SW480 (cell line): ENCODE data around the gene CLDN12.

Experiments
- DNase-seq: peaks from one replicate; pipeline ENCODE4 v3.0.0-alpha.2; 2016; ENCODE audit warnings: low spot score

CLDN12 gene

DNA sequence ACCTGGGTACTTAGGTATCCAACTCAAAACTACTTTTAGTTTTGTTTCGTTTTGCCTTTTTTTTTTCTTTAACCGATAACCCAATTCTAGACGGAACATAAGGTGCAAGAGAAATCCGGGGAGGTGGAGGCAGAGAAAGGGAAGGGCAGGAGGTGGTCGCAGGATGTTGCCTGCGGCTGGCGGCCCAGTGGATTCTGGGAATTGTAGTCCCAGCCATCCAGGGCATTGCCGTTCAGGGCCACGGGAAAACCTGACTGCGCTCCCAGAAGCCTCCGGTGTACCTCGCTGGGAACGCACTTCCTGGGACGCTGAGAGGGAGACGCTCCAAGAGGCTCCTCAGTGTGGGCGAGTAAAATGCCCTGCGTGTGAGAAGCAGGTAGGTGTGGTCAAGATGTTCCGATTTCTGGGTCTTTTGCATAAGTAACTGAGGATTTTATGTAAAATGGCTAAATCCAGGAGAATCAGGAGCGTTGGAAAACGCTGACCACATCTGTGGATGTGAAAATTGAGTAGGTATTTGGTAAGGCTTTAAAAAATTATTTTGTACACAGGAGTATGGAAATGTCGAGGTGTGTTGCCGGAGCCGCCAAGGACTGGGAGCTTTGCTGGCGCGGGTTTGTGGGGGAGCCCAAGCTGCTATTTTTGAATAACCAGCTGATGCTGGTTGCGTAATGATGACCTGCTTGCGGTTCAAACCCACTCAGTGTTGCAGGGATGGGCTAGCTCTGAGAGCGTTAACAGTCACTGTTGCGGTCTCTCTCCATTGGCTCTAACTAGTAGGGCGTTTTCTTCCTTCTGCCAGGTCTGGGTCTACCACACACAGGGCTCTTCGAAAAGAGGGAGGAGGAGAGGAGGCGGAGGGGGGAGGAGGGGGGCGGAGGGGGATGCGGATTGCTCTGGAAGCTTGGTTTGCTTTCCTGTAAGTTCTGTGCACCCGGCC lies at the start of gene CLDN12:
Gene CLDN12, plus strand, starts transcription at position 288 of the 940 bp plus-strand sequence. CDS start 9,216 bp downstream, outside the sequence.
- peak; percentile 97 for DNase-seq

DNA sequence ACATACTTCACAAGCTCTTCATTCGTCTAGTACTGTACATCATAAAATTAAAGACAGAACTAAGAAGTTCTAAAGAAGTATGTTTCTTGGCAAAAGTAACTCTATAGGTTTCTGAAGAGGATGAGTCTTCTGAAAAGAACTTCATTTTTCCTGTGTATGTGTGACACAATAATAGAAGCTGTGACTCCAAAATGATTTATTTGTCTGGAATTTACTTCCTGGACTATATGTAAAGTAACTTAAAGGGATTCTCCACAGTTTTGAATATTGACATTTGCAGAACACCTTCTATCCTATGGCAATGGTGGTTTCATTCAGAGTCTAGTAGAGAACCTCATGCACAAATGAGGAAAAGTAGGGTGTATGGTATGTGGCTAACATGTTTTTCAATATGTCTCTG lies 19.8 kb upstream of the CLDN12 start:
- DNase-seq: no peak

DNA sequence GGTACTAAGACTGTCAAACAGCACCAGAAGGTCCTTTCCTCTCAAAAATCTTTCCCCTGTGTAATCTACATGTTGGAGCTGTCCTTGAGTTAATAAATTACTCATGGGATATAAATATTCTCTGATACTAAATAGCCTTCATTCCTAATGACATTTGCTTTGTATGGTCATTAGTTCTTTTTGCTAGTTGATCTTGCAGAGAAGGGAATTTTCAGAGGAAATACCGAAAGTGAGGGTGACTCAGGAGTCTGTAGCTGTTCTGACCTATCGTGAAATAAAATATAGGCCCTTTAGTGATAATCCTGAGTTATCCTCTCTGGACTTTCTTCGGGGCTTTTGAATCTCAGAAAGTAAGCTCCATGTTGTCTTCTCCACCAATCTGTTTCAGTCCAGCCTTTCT lies 19.4 kb upstream of the CLDN12 start:
- DNase-seq: no peak

DNA sequence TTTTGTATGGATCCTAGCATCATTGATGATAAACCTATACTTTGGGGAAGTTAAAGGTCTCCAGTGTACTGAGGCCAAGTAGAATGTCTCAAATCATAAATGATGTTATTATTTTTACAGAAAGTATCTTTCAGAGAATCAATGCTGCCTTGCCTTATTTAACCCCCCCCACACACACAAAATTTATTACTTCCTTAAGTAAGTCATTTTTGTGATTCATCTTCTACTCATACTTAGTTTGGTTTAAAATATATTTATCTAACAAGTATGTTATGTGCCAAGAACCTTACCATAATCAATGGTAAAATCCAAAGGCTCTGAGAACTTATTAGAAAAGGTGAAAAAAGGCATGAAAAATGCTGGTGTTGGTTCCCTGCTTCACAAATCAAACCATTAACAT lies 18.8 kb upstream of the CLDN12 start:
- DNase-seq: no peak

DNA sequence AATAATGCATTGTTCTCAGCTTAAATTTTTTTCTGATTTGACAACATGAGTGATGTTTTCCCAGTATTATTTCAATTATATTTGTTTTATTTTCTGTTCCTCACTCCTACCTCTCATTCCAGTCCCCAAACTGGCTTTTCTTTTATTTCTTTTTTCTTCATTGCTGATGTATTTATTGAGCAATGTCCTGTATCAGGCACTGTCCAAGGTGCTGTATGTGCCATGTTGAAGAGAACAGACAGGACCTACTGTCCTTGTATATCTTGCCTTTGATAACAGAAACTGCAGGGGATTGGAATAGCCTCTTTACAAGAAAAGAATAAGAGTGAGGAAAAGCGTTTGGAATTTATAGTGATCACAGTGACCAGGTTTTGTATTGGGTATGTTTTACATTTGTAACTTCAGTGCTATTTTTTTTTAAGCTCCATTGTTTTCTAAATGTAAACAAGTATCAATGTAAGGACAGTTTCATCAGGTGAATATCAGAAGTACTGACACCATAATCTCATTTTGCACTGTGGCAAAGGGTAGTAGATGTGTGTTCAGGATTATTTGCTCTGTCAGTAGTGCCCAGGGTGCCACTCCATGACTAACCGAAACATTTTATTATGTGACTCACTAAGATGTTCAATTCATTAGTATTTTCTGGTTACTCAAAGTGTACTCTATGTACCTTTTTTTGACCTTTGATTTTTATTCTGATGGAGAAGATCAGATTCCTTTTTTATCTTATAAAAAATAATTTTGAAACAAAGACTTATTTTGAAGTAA lies 15.6 kb upstream of the CLDN12 start:
- no peak for DNase-seq

DNA sequence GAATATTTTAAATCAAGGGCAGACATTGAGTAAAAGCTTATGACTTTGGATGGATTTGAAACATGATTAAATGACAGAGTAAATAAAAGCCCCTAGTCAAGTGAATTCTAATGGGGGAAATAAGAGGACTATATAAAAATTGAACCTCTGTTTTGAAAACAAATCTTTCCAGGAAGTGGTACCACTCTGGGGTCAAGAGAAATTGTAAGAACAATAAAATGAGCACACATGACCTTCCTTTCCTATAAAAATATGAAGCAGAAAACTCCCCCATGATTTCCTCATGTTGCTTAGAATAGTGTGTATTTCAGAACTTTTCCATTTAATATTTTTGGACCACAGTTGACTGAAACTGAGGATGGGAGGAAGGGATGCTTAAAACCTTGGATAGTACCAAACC lies 12.3 kb upstream of the CLDN12 start:
- no peak for DNase-seq

DNA sequence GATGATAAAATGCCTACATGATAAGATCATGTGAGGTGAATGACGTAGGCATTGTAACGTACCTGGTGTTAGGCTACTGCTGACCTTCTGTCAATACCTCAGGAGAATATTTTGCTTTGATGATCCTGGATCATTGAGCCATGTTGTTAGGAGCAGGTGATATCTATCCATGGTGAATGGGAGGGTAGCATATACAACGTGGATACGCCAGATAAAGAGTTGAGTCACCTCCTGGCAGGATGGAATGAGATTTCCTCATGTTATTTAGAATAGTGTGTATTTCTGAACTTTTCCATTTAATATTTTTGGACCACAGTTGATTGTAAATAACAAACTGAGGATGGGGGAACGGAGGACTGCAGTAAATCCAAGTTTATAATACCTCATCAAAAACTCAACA lies 11.8 kb upstream of the CLDN12 start:
- DNase-seq: no peak

DNA sequence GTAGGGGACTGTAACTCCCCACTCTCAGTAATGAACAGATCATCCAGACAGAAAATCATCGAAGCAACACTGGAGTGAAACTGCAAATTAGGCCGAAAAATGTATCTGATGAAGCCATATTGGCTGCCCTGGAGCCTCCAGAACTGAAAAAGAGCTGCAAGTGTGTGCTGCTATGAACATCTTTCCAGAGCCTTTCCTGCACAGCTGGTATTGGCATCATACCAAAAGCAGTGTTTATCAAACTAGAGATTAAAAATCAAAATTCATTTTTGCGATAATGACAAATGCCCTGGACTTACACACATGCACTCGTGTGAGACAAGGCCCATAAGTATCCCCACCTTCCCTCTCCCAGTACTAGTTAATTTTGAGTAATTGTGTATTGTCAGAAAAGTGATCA lies 6.8 kb upstream of the CLDN12 start:
- DNase-seq: no peak

DNA sequence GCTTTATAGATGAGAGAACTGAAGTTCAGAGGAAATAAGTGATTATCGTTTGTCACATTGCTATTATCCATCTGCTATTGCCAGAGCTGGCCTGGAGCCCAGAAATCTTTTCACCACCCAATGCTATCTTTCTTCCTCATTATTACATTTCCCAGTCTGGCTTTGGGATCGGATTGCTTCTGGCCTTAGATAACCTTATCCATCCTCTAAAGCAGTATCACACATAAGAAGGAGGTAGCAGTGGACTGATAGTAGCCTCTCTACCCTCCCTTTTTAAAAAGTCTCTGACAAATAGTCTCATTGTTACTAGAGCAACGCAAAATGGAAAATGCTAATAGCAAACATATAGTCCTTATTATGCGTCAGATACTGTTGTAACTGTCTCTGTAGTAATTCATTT lies 1.3 kb upstream of the CLDN12 start:
- DNase-seq: no peak

DNA sequence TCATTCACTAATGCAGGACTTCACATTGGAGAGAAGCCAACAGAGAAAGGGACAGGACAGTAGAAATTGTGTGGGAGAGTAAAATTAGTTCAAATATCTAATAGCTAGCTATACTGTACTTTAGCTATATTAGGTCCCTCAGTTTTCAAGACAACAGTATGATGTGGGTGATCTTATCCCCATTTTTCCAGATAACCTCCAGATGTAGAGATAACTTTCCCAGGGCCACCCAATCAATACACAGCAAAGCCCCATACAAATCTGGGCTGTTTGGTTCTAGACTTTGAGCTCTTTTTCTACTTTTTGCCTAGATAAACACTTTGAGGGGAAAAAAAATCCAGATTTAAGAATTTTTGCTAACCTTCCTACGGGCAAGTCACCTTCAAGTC lies 482 bp upstream of the CLDN12 start:
- peak; percentile 16 for DNase-seq

DNA sequence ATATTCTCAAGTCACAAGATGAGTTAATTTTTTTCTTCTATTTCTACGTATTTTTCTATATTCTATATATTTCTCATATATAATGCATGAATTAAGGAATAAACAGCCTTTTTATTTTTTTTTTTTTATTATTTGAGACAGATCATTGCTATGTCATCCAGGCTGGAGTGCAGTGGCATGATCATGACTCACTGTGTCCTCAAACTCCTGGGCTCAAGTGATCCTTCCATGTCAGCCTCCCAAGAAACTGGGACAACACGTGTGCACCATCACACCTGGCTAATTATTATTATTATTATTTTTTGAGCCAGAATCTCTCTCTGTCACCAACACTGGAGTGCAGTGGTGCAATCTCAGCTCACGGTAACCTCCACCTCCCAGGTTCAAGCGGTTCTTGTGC lies 1.5 kb downstream of the CLDN12 start:
- no peak for DNase-seq

DNA sequence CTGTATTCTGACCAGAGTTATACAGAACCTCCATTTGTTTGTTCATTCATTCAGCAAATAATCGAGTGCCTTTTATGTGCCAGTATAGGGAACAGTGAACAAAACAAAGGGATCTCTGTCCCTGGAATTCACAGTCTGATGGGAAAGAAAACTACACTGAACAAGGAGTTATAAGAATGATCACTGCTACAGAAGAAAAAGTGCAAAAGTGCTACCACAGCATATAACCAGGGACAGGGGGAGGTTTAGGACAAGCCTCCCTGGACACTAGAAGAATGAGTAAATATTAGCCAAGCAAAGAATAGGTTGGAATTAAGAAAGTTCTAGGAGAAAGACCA lies 4.2 kb downstream of the CLDN12 start:
- no peak for DNase-seq

DNA sequence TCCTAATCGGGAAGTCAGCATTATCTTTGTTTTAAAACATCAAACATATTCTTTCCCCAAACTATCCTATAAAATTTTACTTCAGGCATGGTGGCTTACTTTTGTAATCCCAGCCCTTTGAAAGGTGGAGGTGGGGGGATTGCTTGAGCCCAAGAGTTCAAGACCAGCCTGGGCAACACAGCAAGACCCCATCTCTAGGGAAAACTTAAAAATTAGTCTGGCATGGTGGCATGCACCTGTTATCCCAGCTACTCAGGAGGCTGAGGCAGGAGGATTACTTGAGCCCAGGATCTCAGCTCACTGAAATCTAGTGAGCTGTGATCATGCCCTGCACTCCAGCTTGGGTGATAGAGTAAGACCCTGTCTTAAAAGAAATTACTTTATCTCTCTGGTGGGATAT lies 4.9 kb downstream of the CLDN12 start:
- no peak for DNase-seq

DNA sequence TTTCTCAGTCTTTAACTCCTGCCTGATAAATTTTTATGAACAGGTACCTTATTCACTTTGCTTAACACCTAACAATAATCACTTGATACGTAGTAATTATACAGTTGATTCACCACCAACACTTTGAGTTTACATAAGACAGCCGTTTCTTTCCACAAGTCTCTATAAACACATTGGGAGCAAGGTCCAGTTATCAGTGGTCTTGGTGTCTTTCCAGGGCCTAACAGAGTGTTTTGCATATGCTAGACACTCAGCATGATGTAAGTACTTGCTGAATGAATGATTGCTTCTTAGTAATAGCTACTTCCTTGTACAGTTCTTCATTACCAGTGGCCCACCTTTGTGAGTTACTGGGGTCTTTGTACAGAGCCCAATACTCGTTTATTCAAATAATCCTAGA lies 6.4 kb downstream of the CLDN12 start:
- DNase-seq: no peak

DNA sequence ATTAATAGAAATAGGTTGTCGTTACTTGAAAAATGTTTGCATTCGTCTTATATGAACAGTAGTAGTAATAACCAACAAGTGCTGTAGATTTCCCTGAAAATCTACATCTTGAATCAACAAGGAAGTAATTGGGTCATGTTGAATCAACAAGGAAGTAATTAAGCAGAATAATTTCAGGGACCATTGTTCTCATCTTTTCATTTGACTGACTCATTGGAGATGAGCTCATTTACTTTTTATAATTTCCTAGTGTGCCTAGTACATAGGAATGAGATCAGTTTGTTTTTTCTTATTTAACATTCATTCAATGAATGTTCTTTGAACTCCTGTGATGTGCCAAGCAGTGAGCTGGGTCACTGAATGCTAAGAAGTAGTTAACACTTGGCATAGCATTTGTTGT lies 8.2 kb downstream of the CLDN12 start:
- DNase-seq: peak; percentile 42

DNA sequence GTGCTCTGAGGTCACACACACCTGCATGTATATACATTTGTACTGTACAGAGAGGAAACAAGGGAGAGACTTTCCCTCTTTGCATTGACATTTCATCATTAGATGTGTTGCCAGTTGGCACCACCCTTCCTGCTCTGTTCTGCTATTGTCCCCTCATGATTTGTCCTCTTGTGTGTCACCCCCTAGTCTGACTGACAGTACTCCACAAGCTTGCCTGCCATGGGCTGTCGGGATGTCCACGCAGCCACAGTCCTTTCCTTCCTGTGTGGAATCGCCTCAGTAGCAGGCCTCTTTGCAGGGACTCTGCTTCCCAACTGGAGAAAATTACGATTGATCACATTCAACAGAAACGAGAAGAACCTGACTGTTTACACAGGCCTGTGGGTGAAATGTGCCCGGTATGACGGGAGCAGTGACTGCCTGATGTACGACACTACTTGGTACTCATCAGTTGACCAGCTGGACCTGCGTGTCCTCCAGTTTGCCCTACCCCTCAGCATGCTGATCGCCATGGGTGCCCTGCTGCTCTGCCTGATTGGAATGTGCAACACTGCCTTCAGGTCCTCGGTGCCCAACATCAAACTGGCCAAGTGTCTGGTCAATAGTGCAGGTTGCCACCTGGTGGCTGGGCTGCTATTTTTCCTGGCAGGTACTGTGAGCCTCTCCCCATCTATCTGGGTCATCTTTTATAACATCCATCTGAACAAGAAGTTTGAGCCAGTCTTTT lies 9.4 kb downstream of the CLDN12 start:
- peak; percentile 59 for DNase-seq

DNA sequence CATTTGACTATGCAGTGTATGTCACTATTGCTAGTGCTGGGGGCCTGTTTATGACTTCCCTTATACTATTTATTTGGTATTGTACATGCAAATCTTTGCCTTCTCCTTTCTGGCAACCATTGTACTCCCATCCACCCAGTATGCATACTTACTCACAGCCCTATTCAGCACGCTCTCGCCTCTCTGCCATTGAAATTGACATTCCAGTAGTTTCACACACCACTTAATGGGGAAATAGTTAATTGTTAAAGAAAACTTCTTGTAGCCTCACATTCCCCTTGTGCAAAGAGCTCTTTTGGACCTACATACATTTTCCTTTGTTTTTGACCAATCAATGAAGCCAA lies 9.9 kb downstream of the CLDN12 start:
- no peak for DNase-seq

DNA sequence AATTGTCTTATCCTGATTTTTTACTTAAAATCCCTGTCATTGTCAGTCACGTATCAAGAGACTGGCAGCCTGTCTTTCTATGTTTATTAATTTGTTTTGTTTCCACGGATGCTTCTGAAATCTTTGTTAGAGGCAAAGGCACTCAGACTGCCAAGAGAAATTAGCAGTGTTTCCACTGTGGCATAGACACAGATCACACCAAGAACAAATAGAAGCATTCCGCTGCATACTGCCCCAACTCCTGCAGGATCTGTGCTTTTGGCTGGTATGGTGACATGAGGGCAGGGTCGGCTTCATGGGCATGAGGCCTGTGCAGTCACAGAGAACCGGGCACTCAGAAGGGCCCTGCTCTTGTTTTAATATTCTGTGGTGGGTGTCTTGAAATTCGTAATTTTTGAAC lies 18.4 kb downstream of the CLDN12 start:
- no peak for DNase-seq

DNA sequence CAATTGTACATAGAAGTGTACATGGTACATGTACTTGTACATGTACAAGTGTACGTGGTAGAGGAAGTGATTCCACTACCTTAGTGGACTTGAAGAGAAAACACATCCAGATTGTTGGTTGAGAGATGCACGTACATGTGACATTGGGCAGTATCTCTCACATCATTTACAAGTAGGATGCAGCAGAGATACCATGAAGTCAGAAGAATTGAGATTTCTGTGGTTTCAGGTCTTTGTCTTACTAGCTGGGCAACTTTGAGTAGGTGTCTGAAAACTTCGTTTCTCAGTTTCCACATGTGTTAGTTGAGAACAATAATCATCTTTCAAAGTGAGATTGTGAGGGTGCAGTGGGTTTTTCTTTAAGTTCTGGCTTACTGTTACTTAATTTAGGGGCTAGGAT lies 21.5 kb downstream of the CLDN12 start:
- no peak for DNase-seq

DNA sequence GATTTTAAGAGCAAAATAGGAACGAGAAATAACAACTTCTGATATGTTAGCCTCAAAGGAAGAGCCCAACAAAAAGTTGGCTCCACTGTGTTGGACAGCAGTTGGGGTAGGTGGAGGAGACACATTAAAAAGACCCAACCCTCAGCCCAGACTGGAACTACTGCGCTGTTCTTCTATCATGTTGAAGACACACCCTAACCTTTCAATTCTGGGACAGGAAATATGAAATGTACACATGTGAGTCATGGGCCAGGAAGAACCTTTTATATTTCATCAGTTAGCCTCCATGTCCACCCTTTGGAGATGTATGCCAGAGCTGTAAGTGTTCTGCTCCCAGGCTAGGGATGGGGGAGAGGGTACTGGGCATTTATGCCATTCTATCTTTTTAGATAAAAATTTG lies 22.1 kb downstream of the CLDN12 start:
- peak; percentile 74 for DNase-seq

DNA sequence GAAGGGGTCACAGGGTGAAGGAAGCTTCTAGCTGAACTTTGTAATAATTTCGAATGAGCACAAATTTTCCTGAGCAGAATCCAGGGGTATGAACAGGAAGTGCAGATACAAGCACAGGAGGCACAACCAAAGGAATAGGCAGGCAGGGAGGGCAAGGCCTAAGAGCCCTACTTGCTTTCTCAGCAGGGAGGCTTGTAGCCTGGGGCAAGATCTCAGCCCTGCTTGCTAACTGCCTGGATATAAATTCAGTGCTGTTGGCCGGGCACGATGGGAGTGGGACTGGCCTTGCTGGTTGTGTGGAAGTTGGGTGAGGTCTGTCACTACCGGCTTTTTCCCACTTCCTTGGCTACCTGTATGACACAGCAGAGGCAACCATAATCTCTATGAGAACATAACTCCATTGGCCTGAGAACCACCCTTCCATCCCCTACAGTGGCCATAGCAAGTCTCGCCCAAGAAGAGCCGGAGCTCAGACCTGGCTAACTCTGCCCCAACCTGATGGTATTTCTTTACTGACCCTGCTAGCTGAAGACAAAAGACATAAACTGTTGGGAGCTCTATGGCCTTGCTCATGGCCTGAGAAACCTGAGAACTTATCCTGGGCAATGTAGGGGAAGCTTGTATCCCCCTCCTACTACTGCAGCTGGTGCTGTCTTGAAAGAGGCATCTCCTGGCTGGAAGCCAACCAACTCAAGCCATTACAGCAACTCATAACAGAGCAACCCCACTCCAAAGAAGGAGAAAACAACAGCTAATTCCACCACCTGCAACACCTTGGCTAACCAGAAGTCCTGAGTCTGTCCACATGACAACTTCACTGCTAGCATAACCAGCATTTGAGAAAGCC lies 27.6 kb downstream of the CLDN12 start:
- no peak for DNase-seq

DNA sequence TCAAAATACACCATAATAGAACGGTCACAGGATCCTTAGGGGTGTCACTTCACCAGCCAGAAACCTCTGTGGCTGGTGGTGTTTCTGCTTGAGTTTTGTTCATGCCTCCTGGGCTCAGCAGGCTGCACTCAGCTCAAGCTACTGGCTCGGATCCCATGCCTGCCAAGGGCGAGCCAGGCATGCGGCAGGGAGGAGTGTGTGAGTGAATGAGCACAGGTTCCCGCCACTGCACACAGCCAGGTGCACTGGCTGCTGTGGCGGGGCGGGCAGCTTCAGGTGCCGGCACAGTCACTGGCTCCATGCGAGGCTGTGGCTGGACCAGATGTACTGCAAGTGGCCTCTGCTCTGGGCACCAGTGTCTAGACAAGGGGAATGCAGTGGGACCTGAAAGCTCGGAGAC lies 29.5 kb downstream of the CLDN12 start:
- no peak for DNase-seq
